IMR-90 (cell line): ENCODE data around the gene CNPY3. TPM values are rescaled to one million over a fixed set of nuclear protein-coding genes. Genes with fewer than 3 reads are reported as not detected.

ENCODE experiments used
- ATAC-seq: fragments of 200-7000 bp; cut with Tn5 transposase; 2 replicates; pipeline ENCODE4 v1.9.1; 2020; ENCODE audit warnings: low read depth, mild to moderate bottlenecking, moderate library complexity
- BruUV-seq: library from RNA; stranded (reverse); fragments of 400-500 nt; replicated peaks from 2 replicates; lab custom pipeline; 2021; lab: Mats Ljungman, UMichigan
- CTCF ChIA-PET: fragments of 300-600 bp; formaldehyde crosslinking; extraction: SDS; loops from one replicate; lab custom pipeline; 2021; ENCODE audit warnings: antibody characterized with exemption; lab: Yijun Ruan, JAX
- POLR2A ChIA-PET: fragments of 300-600 bp; sonication (Branson Sonifier 250); formaldehyde crosslinking; loops from one replicate; lab custom pipeline; 2022; ENCODE audit warnings: antibody characterized with exemption; ENCODE audit not compliant: unreplicated experiment; lab: Charles Lee
- DNase-seq: peaks from one replicate; pipeline ENCODE4 v3.0.0; 2013
- H2AFZ ChIP-seq: replicated peaks from 2 replicates; pipeline ENCODE3; 2013; ENCODE audit warnings: low read length, mild to moderate bottlenecking; ENCODE audit not compliant: poor library complexity
- H2AK5ac ChIP-seq: 2 replicates; pipeline ENCODE4 v1.6.1; 2013; ENCODE audit warnings: low read depth, low read length, inconsistent platforms
- H2AK9ac ChIP-seq: replicated peaks from 2 replicates; pipeline ENCODE3; 2013; ENCODE audit warnings: mild to moderate bottlenecking, low read depth, low read length, moderate library complexity; ENCODE audit not compliant: poor library complexity
- H2BK120ac ChIP-seq: 2 replicates; pipeline ENCODE4 v1.6.1; 2013; ENCODE audit warnings: low read depth, low read length, inconsistent platforms
- H2BK15ac ChIP-seq: 3 replicates; pipeline ENCODE4 v1.6.1; 2013; ENCODE audit warnings: low read depth, low read length, inconsistent platforms
- H2BK20ac ChIP-seq: 2 replicates; pipeline ENCODE4 v1.6.1; 2013; ENCODE audit warnings: low read depth, mild to moderate bottlenecking, inconsistent platforms, low read length, moderate library complexity
- H2BK5ac ChIP-seq: 2 replicates; pipeline ENCODE4 v1.6.1; 2013; ENCODE audit warnings: mild to moderate bottlenecking, low read depth, low read length, inconsistent platforms; ENCODE audit not compliant: poor library complexity, severe bottlenecking
- H3K14ac ChIP-seq: replicated peaks from 2 replicates; pipeline ENCODE4 v1.6.1; 2013; ENCODE audit warnings: low read depth, low read length, inconsistent platforms
- H3K18ac ChIP-seq: 2 replicates; pipeline ENCODE4 v1.6.1; 2013; ENCODE audit warnings: low read depth, low read length, control low read depth
- H3K23ac ChIP-seq: 2 replicates; pipeline ENCODE4 v1.6.1; 2013; ENCODE audit warnings: low read depth, low read length, inconsistent platforms
- H3K27ac ChIP-seq: 2 replicates; pipeline ENCODE4 v1.5.1; 2013; ENCODE audit warnings: mild to moderate bottlenecking, control low read depth, low read length; ENCODE audit not compliant: insufficient read depth
- H3K27me3 ChIP-seq: 2 replicates; pipeline ENCODE4 v1.6.1; 2013; ENCODE audit warnings: low read length; ENCODE audit not compliant: control insufficient read depth, insufficient read depth
- H3K36me3 ChIP-seq: 2 replicates; pipeline ENCODE4 v1.6.1; 2013; ENCODE audit warnings: low read length, mixed read lengths; ENCODE audit not compliant: control insufficient read depth, insufficient read depth
- H3K4ac ChIP-seq: 2 replicates; pipeline ENCODE4 v1.6.1; 2013; ENCODE audit warnings: low read depth, low read length, inconsistent platforms
- H3K4me1 ChIP-seq: 2 replicates; pipeline ENCODE4 v1.6.1; 2013; ENCODE audit warnings: low read length, mixed read lengths; ENCODE audit not compliant: control insufficient read depth, insufficient read depth
- H3K4me2 ChIP-seq: 2 replicates; pipeline ENCODE4 v1.6.1; 2013; ENCODE audit warnings: low read depth, mild to moderate bottlenecking, control low read depth, low read length, moderate library complexity
- H3K4me3 ChIP-seq: 2 replicates; pipeline ENCODE4 v1.5.1; 2013; ENCODE audit warnings: low read depth, mild to moderate bottlenecking, control low read depth, low read length, moderate library complexity; ENCODE audit not compliant: insufficient read depth
- H3K56ac ChIP-seq: 2 replicates; pipeline ENCODE4 v1.6.1; 2013; ENCODE audit warnings: low read length, inconsistent platforms; ENCODE audit not compliant: insufficient read depth; ENCODE audit errors: extremely low read depth
- H3K79me1 ChIP-seq, 2 experiments: 2 replicates each; pipeline ENCODE4 v1.6.1; 2013; ENCODE audit warnings: low read length in 2 of 2, inconsistent platforms in 1 of 2, low read depth in 1 of 2
- H3K9ac ChIP-seq: 2 replicates; pipeline ENCODE4 v1.6.1; 2013; ENCODE audit warnings: low read depth, low read length, control low read depth
- H3K9me1 ChIP-seq: 2 replicates; pipeline ENCODE4 v1.6.1; 2013; ENCODE audit warnings: low read length, inconsistent platforms; ENCODE audit not compliant: insufficient read depth
- H3K9me3 ChIP-seq: 2 replicates; pipeline ENCODE4 v1.6.1; 2013; ENCODE audit warnings: low read length; ENCODE audit not compliant: control insufficient read depth, insufficient read depth
- H4K20me1 ChIP-seq: 2 replicates; pipeline ENCODE4 v1.6.1; 2013; ENCODE audit warnings: low read length, inconsistent platforms; ENCODE audit not compliant: insufficient read depth
- H4K5ac ChIP-seq: 2 replicates; pipeline ENCODE4 v1.6.1; 2013; ENCODE audit warnings: mild to moderate bottlenecking, low read depth, low read length, control low read depth
- H4K8ac ChIP-seq, 2 experiments: 2 replicates each; pipeline ENCODE4 v1.6.1; 2013; ENCODE audit warnings: low read depth in 2 of 2, low read length in 2 of 2, control low read depth in 1 of 2, inconsistent platforms in 1 of 2
- H4K91ac ChIP-seq: 2 replicates; pipeline ENCODE4 v1.6.1; 2013; ENCODE audit warnings: low read depth, low read length, inconsistent platforms; ENCODE audit not compliant: insufficient read depth
- BHLHE40 ChIP-seq: fragments of 150-350 bp; IDR thresholded peaks from 2 replicates; pipeline ENCODE4 v1.6.1; 2016; ENCODE audit warnings: mild to moderate bottlenecking, low read depth, low read length
- CEBPB ChIP-seq: IDR thresholded peaks from 2 replicates; pipeline ENCODE4 v1.6.1; 2012; ENCODE audit warnings: low read depth, low read length, improper control_type of control experiment
- CHD1 ChIP-seq: IDR thresholded peaks from 2 replicates; pipeline ENCODE4 v1.6.1; 2012; ENCODE audit warnings: low read depth, low read length, improper control_type of control experiment
- FOS ChIP-seq: fragments of 150-350 bp; IDR thresholded peaks from 2 replicates; pipeline ENCODE4 v1.6.1; 2016; ENCODE audit warnings: low read depth, low read length
- MAFK ChIP-seq: IDR thresholded peaks from 2 replicates; pipeline ENCODE4 v1.6.1; 2012; ENCODE audit warnings: low read depth, low read length, improper control_type of control experiment
- MAZ ChIP-seq: IDR thresholded peaks from 2 replicates; pipeline ENCODE4 v1.6.1; 2012; ENCODE audit warnings: low read depth, mild to moderate bottlenecking, low read length, improper control_type of control experiment, moderate library complexity, borderline replicate concordance
- MXI1 ChIP-seq: IDR thresholded peaks from 2 replicates; pipeline ENCODE4 v1.6.1; 2012; ENCODE audit warnings: low read depth, mild to moderate bottlenecking, low read length, moderate library complexity, borderline replicate concordance
- NFE2L2 ChIP-seq: fragments of 150-350 bp; IDR thresholded peaks from 2 replicates; pipeline ENCODE4 v1.6.1; 2016; ENCODE audit warnings: low read depth, mild to moderate bottlenecking, low read length
- POLR2A ChIP-seq: IDR thresholded peaks from 2 replicates; pipeline ENCODE4 v1.6.1; 2012; ENCODE audit warnings: mild to moderate bottlenecking, low read depth, low read length
- RAD21 ChIP-seq: IDR thresholded peaks from 2 replicates; pipeline ENCODE4 v1.6.1; 2012; ENCODE audit warnings: low read length, improper control_type of control experiment
- RCOR1 ChIP-seq: IDR thresholded peaks from 2 replicates; pipeline ENCODE4 v1.6.1; 2012; ENCODE audit warnings: mild to moderate bottlenecking, low read length, improper control_type of control experiment; ENCODE audit not compliant: insufficient replicate concordance
- RFX5 ChIP-seq: IDR thresholded peaks from 2 replicates; pipeline ENCODE4 v1.8.0; 2012; ENCODE audit warnings: low read depth, mild to moderate bottlenecking, low read length, moderate library complexity
- SMC3 ChIP-seq: fragments of 150-350 bp; IDR thresholded peaks from 2 replicates; pipeline ENCODE4 v1.6.1; 2016; ENCODE audit warnings: low read depth, mild to moderate bottlenecking, antibody characterized with exemption, low read length, moderate library complexity
- WGBS, 2 experiments: methylation state at CpG; one replicate each; pipeline versions ENCODE4 v1.1.5 to v1.1.7; 2013; ENCODE audit warnings: missing lambda C conversion rate in 2 of 2; ENCODE audit not compliant: insufficient read length in 1 of 2; ENCODE audit errors: extremely low coverage in 2 of 2; 5-methylcytosine and 5-hydroxymethylcytosine counted together
- dilution Hi-C: fragments of 300-500 bp; cut with HindIII; formaldehyde crosslinking; loops from one replicate; pipeline ENCODE4 v1.14.3; 2018; ENCODE audit warnings: low sequenced_read_pairs; ENCODE audit not compliant: unreplicated experiment
- in situ Hi-C: fragments of 300-500 bp; cut with MboI; formaldehyde crosslinking; loops from 3 replicates; pipeline ENCODE4 v1.14.3; 2019; ENCODE audit warnings: low sequenced_read_pairs, inconsistent platforms, mixed read lengths
- intact Hi-C: fragments of 100-400 bp; cut with micrococcal nuclease; formaldehyde crosslinking; loops from 2 replicates; pipeline ENCODE4 v1.10.0; 2022
- polyA plus RNA-seq, 3 experiments: library from polyadenylated mRNA; depleted of rRNA; stranded (reverse); fragments of >200 nt; gene quantifications; 2 replicates each; pipeline ENCODE4 v1.2.3, GENCODE V29; 2012; ENCODE audit warnings: low replicate concordance in 1 of 3
- total RNA-seq: library from RNA; depleted of rRNA; stranded (reverse); fragments of >200 nt; gene quantifications from 2 replicates; pipeline ENCODE4 v1.2.3, GENCODE V29; 2012
- TF ChIP-seq, protein P1 (sequence below): fragments of 150-350 bp; IDR thresholded peaks from 2 replicates; pipeline ENCODE4 v1.6.1; 2016; ENCODE audit warnings: low read depth, mild to moderate bottlenecking, low read length, moderate library complexity, borderline replicate concordance
- TF ChIP-seq, protein P2 (sequence below): fragments of 150-350 bp; IDR thresholded peaks from 2 replicates; pipeline ENCODE4 v1.6.1; 2017; ENCODE audit warnings: mild to moderate bottlenecking, antibody characterized with exemption, low read length, low read depth
- TF ChIP-seq, protein P3 (sequence below): conservative IDR thresholded peaks from 2 replicates; pipeline ENCODE4 v1.5.1; 2012; ENCODE audit warnings: mild to moderate bottlenecking, low read depth, low read length, improper control_type of control experiment

The CNPY3 gene
- total and polyA plus RNA-seq, 2 of the 4 experiments (the other 2 are of a cell fraction): 13.3 to 39.2 TPM

DNA sequence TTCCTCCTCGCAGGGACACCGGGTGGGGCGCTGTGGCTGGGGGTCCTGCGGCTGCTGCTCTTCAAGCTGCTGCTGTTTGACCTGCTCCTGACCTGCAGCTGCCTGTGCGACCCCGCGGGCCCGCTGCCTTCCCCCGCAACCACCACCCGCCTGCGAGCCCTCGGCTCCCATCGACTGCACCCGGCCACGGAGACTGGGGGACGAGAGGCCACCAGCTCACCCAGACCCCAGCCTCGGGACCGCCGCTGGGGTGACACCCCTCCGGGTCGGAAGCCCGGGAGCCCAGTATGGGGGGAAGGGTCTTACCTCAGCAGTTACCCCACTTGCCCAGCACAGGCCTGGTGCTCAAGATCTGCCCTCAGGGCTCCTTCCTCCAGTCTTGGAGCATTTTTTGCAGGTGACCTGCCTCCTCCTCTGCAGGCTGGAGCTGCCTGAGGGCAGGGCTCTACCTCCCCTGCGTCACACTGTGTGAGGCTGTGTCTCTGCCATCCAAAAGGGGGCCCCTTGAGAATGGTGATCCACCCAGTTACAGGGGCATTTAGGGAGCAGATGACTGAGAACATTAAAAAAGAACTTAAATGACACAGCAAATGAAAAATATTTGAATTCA is 3.9 kb upstream of the CNPY3 start:
- ATAC-seq (no peak), DNase-seq (no peak)
- Histone ChIP-seq H3K27me3 (no peaks in the 10 kb centered on the region), H4K91ac (no peak overlapping the region), H3K23ac (no peak overlapping the region; the same call in 1 of the 2 replicates), H3K14ac (no peak overlapping the region), H2BK20ac (no peak overlapping the region), H3K4me2 (no peak overlapping the region), H3K4me3 (no peak overlapping the region), H3K18ac (no peak overlapping the region), H3K4me1 (peaks cover 2% of the 10 kb centered on the region), H3K27ac (no peak overlapping the region), H3K79me1 (peaks cover under 1 to 2% of the 10 kb centered on the region in 2 experiments; a peak in 3 of 4 replicates), H3K36me3 (no peaks in the 10 kb centered on the region), H2BK15ac (no peak overlapping the region), H2AK5ac (no peak overlapping the region), H4K20me1 (peaks cover 3% of the 10 kb centered on the region; the same call in 1 of the 2 replicates), H2BK120ac (no peak overlapping the region), H2AFZ (peak overlapping the region; percentile 58), H3K4ac (no peak overlapping the region), H2AK9ac (peak overlapping the region; percentile 7), H4K5ac (no peak overlapping the region), H3K56ac (no peak overlapping the region), H3K9me1 (no peaks in the 10 kb centered on the region), H3K9ac (no peak overlapping the region), H3K9me3 (no peaks in the 10 kb centered on the region), H4K8ac (no peak overlapping the region), H2BK5ac (no peak overlapping the region)
- in situ Hi-C loops (no loop called here), intact Hi-C loops (no loop called here), dilution Hi-C loops (no loop called here)
- POLR2A ChIA-PET: no interaction called here
- CTCF ChIA-PET: no interaction called here
- no TSS peak for BruUV-seq
- no CpG with 5 or more reads among the region's 23 CpGs for WGBS, 2 experiments
- TF ChIP-seq MXI1: no peak
- no peak for TF ChIP-seq POLR2A
- TF ChIP-seq RCOR1: no peak
- no peak for TF ChIP-seq CEBPB
- TF ChIP-seq, protein P1, sequence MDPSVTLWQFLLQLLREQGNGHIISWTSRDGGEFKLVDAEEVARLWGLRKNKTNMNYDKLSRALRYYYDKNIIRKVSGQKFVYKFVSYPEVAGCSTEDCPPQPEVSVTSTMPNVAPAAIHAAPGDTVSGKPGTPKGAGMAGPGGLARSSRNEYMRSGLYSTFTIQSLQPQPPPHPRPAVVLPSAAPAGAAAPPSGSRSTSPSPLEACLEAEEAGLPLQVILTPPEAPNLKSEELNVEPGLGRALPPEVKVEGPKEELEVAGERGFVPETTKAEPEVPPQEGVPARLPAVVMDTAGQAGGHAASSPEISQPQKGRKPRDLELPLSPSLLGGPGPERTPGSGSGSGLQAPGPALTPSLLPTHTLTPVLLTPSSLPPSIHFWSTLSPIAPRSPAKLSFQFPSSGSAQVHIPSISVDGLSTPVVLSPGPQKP: no peak
- TF ChIP-seq, protein P2, sequence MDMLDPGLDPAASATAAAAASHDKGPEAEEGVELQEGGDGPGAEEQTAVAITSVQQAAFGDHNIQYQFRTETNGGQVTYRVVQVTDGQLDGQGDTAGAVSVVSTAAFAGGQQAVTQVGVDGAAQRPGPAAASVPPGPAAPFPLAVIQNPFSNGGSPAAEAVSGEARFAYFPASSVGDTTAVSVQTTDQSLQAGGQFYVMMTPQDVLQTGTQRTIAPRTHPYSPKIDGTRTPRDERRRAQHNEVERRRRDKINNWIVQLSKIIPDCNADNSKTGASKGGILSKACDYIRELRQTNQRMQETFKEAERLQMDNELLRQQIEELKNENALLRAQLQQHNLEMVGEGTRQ: no peak
- no peak for TF ChIP-seq RFX5
- TF ChIP-seq FOS: no peak
- no peak for TF ChIP-seq MAFK
- no peak for TF ChIP-seq NFE2L2
- no peak for TF ChIP-seq RAD21
- TF ChIP-seq MAZ: no peak
- no peak for TF ChIP-seq CHD1
- TF ChIP-seq, protein P3, sequence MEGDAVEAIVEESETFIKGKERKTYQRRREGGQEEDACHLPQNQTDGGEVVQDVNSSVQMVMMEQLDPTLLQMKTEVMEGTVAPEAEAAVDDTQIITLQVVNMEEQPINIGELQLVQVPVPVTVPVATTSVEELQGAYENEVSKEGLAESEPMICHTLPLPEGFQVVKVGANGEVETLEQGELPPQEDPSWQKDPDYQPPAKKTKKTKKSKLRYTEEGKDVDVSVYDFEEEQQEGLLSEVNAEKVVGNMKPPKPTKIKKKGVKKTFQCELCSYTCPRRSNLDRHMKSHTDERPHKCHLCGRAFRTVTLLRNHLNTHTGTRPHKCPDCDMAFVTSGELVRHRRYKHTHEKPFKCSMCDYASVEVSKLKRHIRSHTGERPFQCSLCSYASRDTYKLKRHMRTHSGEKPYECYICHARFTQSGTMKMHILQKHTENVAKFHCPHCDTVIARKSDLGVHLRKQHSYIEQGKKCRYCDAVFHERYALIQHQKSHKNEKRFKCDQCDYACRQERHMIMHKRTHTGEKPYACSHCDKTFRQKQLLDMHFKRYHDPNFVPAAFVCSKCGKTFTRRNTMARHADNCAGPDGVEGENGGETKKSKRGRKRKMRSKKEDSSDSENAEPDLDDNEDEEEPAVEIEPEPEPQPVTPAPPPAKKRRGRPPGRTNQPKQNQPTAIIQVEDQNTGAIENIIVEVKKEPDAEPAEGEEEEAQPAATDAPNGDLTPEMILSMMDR: no peak
- no peak for TF ChIP-seq SMC3
- TF ChIP-seq BHLHE40: no peak
